GM18951 (cell line): ENCODE measurements around the gene ARRB1.

Experiments
- POLR2A ChIP-seq: IDR thresholded peaks from 4 replicates; pipeline ENCODE4 v1.6.1; 2011; ENCODE audit warnings: mild to moderate bottlenecking; ENCODE audit not compliant: insufficient read length, insufficient read depth; ENCODE audit errors: extremely low read depth
- in situ Hi-C: fragments of 300-500 bp; cut with MboI; formaldehyde crosslinking; loops from one replicate; pipeline ENCODE4 v1.12.0; 2022; ENCODE audit warnings: low sequenced_read_pairs, mixed read lengths, inconsistent platforms; ENCODE audit not compliant: unreplicated experiment

Gene ARRB1

DNA sequence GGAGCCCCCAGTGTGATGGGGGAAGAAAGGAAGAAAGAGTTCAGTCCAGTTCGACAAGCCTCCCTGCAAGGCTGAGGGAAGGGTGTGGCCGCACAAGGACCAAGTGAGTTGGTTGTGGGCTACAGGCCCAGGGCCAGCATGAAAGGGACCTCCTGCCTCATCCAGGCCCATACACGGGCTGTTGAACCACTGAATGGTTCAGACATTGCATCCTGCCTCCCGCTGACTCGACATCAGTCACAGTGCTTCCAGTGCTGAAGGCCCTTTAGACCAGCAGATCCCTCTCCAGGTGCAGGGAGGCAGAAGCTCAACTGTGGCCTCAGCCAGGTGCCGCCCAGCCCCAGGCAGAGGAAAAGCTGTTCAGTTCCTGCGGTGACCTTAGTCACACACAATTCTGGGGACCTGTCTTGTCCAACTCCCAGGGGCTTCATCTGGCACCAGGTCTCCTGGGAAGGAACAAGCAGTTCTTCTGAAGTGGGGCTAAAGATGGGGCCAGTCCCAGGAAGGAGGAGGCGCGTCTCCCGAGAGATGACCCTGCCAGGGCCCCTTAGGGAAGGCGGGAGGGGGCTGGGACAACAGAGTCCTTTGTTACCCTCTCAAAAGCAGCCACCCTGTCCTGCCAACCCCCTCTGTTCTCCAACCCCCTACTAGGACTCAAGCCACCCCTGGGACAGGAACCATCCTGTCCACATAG lies 6.6 kb downstream of the ARRB1 start:
- in situ Hi-C loops, result no loop called here
- no peak for TF ChIP-seq POLR2A

DNA sequence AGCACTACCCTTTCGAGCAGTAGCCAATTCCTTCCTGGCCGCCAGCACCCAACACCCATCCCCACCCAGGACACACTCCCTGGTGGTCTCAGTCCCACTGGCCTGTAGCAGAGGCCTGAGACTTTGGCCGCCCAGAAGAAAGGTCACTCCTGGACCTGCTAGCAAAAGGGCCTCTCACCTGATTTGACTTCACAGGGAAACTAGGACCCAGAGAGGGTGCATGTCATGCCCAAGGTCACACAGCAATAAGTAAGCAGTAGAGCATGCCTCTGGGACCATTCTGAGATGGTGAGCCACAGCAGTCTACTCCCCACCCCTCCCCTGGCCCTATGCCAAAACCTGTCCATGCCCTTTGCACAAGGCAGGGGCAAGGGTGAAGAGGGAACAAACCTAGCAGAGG lies 7.3 kb downstream of the ARRB1 start:
- no peak for TF ChIP-seq POLR2A

DNA sequence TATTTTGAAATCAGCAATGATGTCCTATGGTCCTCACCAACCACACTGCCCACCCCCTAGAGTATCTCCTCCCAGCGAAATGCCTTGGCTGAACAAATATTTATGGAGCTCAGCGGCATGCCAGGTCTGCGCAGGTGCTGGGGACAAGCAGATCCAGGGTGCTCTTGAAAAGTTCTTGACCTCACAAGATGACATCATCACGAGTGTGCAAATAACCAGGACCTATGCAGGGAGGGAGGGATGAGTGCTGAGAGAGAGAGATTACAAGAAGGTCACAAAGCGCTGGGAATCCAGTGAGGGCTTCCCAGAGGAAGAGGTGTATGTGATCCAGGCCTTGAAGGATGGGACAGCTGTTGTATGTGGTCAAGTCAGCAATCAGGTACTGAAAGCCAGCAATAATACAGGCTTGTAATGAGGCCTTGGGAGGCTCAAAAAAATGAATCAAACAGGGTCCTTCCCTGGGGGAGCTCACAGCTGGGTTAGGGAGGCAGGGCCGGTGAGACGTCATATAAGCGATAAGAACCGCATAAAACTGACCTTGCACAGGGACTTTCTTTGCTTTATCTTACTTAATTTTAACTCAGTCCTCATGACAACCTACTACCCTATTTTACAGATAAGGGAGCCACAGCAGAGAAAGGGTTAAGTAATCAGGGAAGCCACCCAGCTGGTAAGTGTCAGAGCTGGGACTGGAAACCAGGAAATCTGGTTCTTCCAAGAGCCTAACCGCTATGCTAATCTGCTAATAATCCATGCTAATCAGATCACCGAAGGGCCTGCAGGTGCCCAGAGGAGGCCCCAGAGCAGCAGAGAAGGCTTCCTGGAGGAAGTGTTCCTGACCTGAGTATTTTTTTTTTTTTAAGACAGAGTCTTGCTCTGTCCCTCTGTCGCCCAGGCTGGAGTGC lies 8.2 kb downstream of the ARRB1 start:
- in situ Hi-C loops, result no loop called here
- no peak for TF ChIP-seq POLR2A

More for the DNA sequence above, 7.3 kb downstream of the ARRB1 start:
- in situ Hi-C loops, result no loop called here

DNA sequence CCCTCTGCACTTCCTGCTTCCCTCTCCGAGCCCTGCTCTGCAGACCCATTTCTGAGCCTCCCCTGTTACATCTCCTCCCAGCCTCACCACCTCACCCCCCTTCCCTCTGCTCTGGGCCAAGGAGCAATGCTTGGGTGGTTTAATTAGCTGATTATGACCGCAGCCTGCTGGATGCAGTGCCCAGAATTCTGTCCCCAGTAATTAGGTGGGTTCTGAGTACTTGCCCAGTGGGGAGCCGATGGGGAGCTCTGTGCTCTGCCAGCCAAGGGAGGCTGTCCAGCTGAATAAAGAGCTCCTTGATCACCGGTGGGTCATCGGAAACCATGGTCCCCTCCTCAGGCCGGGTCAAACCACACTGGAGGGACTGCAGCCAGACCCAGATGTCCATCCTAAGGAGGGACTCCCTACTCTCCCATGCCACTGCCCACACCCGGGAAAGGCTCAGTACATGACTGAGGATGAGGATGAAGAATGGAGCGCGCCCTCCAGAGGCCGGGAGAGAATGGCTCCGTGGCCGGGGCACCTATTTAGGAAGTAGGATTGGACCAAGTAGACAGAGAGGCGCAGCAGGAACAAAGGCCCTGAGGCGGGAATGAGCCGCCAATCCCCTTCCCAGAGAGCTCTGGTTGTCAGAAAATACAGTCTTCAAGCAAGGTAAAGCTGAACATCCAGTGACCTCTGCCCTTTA lies 9.1 kb downstream of the ARRB1 start:
- TF ChIP-seq POLR2A, result no peak
- in situ Hi-C loops, result no loop called here

DNA sequence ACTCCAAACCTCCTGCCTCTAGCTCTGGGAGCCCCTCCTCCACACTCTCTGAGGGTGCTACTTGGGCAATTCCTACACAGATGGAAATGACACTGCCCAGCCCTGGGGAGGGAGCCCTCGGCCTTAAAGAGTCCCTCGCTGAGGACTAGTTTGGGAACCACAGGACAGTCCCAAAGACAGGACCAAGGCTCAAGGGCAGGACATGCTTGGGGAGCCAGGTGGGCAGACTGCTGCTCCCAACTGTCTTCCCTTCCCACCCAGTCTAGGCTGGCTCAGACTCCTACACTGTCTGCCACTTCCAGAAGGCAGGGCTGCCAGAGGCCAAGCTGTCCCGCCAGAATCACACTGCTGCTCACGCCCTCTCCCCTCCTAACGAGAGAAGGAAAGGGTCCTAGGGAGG lies 9.8 kb downstream of the ARRB1 start:
- TF ChIP-seq POLR2A, result no peak
- in situ Hi-C loops, result no loop called here

DNA sequence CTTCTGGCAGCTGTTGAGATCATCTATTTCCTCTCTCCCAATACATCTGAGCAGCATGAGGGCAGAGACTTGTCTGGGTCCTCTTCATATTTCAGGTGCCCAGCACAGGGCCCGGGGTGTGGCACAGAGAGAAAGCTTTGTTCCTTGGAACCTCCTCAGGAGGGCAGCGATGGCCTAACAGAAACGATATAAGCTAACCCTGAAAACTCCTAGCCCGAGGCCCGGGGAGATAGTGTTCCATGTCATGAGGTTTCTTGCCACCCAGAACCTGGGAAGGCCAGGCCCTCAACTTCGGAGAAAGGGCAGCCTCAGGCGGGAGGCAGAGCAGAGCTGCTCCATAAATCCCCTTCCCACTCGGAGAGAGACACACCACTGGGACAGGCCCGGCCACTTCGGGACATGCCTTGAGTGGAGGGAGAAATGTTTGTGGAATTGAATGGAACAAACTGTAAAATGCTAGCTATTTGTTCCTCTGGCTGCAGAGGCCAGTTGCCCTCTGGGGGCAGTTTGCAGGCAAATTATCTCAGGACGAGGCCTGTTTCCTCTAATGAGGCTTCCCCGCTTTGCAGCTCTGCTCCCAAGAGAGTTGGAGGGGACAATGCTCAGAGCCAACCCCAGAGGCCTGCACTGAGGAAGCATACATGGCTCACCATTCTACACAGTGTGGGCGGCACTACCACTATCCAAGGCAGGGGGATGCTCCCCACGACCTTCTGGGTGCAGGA lies 11.6 kb downstream of the ARRB1 start:
- in situ Hi-C loops, result no loop called here
- peak; percentile 14 for TF ChIP-seq POLR2A

DNA sequence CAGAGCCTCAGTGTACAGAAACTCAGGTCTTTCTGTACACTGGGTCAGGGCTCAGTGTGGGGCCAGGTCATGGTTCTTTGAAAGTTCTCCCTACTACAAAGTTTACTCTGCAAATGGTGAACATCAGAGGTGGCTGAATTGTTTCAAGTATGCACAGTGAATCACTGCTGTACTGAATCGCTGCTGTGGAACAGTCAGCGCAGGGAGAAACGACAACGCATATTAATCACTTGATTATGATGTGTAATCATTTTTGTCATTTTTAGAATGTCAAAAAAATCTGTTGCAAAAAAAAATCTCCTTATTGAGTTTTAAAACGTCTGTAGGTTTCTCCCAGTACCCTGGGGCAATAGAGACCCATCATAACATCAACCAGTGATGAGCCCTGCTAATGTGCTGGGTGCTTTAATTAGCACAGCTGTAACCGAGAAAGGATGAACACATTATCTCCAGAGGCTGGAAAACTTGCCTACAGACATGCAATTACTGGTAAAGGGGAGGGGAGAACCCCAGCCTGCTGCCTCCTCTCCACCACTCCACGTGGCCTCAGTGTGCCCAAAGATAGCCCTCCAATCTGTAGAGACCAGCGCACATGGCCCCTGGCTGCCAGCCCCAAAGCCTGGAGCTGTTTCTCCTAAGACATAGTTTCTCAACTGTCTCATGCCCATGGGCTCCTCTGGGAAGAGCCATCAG lies 12.8 kb downstream of the ARRB1 start:
- no peak for TF ChIP-seq POLR2A
- in situ Hi-C loops, result no loop called here

DNA sequence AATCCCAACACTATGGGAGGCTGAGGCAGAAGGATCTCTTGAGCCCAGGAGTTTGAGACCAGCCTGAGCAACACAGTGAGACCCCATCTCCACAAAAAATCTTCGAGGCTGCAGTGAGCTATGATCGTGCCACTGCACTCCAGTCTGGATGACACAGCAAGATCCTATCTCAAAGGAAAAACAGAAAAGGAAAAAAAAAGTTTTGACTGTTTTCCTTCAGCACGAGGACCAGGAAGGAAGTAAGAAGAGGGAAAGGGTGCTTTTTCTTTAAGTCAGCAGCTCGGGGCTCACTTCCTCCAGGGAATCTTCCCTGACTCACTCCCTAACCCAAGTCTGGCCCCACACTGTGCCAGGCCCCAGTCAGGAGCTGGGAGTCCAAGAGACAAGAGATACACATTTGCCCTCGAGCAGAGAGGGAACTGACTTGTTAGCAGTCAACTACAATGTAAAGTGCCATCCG lies 14.2 kb downstream of the ARRB1 start:
- in situ Hi-C loops, result no loop called here
- no peak for TF ChIP-seq POLR2A

DNA sequence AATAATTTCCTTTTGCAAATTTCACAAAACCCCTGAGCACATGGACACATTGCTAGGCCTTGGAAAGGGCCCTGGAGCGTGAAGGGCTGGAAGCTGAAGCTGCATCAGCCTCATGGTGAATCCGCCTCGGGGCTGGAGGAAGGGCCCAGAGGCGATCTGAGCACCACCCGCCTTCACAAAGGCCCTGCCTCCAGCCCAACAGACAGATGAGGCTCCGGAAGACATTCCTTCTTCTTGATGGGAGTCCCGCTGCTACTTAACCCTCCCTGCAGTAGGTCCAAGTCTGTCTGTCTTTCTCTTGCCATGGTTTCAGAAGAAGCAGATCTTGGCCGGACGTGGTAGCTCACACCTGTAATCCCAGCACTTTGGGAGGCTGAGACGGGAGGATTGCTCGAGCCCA lies 16.5 kb downstream of the ARRB1 start:
- TF ChIP-seq POLR2A, result no peak
- in situ Hi-C loops, result no loop called here

DNA sequence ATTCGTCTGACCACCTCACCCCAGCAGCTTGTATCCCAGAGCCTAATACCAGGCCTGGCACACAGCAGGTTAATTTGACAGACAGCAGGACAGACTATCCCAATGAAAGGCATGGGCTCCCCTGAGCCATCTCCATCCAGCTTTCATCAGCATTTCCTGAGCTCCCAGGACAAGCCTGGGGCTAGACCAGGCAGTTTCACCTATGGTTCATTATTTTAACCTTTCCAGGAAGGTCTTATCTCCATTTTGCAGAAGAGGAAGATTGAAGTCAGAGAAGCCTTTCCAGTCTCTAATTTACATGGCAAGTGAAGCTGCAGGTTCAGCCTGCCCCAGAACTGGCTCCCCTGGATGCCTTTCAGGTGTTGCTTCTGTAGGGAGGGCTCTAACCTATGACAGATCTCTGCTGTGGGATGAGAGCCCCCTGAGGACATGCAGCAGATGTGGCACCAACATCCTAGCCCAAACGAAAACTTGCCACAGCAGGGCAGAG lies 17.0 kb downstream of the ARRB1 start:
- in situ Hi-C loops, result no loop called here
- TF ChIP-seq POLR2A, result no peak

DNA sequence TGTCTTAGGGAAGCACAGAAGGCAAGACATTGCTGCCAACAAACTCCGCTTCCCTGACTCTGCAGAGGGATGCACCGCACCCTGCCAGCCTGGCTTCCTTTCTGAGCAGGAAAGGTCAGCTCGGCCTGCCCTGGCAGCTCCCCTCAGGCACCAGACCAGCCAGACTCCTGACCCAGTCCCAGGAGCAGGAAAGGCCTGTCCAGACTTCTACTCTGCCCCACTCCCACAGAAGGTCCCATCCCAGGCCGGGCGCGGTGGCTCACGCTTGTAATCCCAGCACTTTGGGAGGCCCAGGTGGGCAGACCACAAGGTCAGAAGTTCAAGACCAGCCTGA lies 17.7 kb downstream of the ARRB1 start:
- in situ Hi-C loops, result no loop called here
- TF ChIP-seq POLR2A, result no peak
